Hindlimb muscle (tissue), 1 donor: ENCODE measurements around the gene OGA. TPM values are rescaled to one million over a fixed set of nuclear protein-coding genes. Genes with fewer than 3 reads are reported as not detected.

Experiments used
- DNase-seq: peaks from one replicate; pipeline ENCODE4 v3.0.0-alpha.2; 2013
- polyA plus RNA-seq: library from polyadenylated mRNA; unstranded; fragments of 120-200 nt; gene quantifications from one replicate; pipeline ENCODE4 v1.2.1, GENCODE V29; 2013; ENCODE audit not compliant: insufficient read length

The OGA gene
- polyA plus RNA-seq, 1 donor, result 115 TPM

GRCh38 chr10:101758858-101759257 is 59.4 kb downstream of the OGA start:
- no peak for DNase-seq

DNA sequence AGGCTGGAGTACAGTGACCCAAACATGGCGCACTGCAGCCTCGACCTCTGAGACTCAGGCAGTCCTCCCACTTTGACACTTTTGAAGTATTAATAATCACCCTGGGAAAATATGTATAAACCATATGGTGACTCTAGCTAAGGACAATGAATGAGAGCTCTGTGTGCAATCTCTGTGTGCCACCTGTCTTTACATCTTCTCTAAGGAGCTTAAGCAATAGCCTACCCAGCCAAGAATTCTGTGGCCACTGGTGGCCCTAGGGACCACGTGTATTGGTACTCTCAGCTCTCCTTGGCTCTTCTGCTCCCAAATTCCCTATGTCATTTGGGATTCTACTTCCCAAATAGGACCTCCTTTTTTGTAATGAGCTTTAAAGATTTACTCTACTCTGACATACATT is 66.0 kb downstream of the OGA start:
- DNase-seq, result no peak

DNA sequence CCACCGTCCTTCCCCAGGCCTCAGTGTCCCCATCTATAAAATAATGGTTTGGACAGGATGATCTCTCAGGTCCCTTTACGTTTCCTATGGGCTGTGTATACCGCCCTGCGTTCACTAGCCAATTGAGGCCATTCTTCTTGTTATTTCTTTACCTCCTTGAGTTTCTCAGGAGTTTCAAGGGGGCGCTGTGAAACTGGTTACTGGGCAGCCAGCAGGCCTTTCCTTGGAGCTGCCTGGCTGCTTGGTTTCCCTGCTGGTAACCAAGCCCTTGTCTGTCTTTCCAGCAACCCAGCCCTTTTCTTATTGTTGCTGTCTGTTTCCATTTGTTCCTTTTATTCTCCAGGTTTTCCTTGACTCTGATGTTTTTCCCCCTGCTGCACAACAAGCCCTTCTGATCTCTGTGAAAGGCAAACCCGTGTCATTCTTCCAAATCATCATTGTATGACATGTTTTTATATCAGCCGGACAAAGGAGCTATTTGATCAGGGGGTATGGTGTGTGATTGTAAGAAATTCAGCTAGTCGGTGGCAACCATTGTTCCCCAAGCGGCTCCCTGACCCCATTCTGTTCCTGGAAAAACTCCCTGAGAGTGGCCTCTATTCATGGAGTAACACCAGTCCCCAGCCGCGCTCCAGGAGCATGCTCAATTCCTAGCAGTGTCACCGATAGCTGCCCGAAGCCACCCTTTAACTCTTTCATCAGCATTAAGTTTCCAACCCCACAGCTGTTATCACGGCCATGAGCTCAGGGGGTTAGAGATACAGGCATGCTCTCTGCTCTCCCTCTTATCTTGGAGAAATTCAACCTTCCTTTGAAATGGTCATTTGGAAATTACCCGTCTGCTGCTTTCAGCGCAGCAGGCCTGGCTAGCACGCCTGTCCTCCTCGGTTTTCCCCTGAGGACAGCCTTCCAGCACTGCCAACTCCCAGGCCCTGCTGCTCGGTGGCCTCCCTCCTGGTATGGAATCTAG is 68.9 kb downstream of the OGA start:
- no peak for DNase-seq

GRCh38 chr10:101748496-101748895 is 69.7 kb downstream of the OGA start:
- DNase-seq, result no peak

- no peak for DNase-seq
Observed at GRCh38 chr10:101745074-101745696, 73.1 kb downstream of the OGA start.

GRCh38 chr10:101744267-101744666 is 74.0 kb downstream of the OGA start:
- DNase-seq, result no peak

GRCh38 chr10:101741938-101742337 is 76.3 kb downstream of the OGA start:
- no peak for DNase-seq

- DNase-seq, result no peak
Observed at GRCh38 chr10:101736666-101737065, 81.6 kb downstream of the OGA start.

Other genes starting within 250 kb of the OGA start
- 28.9 TPM for gene POLL, start 230.2 kb downstream of the OGA start, polyA plus RNA-seq
- gene DPCD, start 230.1 kb downstream of the OGA start, polyA plus RNA-seq, result 11.8 TPM
- gene FBXW4, start 123.3 kb downstream of the OGA start, polyA plus RNA-seq, result 47.8 TPM
- 0.36 TPM for gene FGF8, start 42.3 kb downstream of the OGA start, polyA plus RNA-seq
- 56.9 TPM for gene NPM3, start 35.0 kb downstream of the OGA start, polyA plus RNA-seq
- gene KCNIP2, start 25.4 kb upstream of the OGA start, polyA plus RNA-seq, result 6.0 TPM
- 15.2 TPM for gene ARMH3, start 237.7 kb upstream of the OGA start, polyA plus RNA-seq
- 9.8 TPM for gene HPS6, start 246.9 kb upstream of the OGA start, polyA plus RNA-seq